Fibroblast of lung (primary cell): ENCODE data around the gene COLEC12. TPM values are rescaled to one million over a fixed set of nuclear protein-coding genes. Genes with fewer than 3 reads are reported as not detected.

Experiments used
- DNase-seq, 2 donors: peaks; one replicate each; pipeline versions ENCODE4 v3.0.0 to v3.0.0-alpha.2; 2010; ENCODE audit warnings: low read depth in 2 of 2
- H2AFZ ChIP-seq: 2 replicates; pipeline ENCODE4 v1.5.1; 2012; ENCODE audit warnings: low read length, control low read depth, inconsistent platforms
- H3K27ac ChIP-seq: 2 replicates; pipeline ENCODE4 v1.5.1; 2011; ENCODE audit warnings: low read length, control low read depth; ENCODE audit not compliant: insufficient read depth
- H3K27me3 ChIP-seq: 2 replicates; pipeline ENCODE4 v1.5.1; 2011; ENCODE audit warnings: mild to moderate bottlenecking, low read length; ENCODE audit not compliant: control insufficient read depth, insufficient read depth
- H3K36me3 ChIP-seq: 2 replicates; pipeline ENCODE4 v1.5.1; 2011; ENCODE audit warnings: low read length; ENCODE audit not compliant: control insufficient read depth, insufficient read depth
- H3K4me1 ChIP-seq: 2 replicates; pipeline ENCODE4 v1.5.1; 2011; ENCODE audit warnings: low read length; ENCODE audit not compliant: control insufficient read depth, insufficient read depth; ENCODE audit errors: extremely low read depth
- H3K4me2 ChIP-seq: 2 replicates; pipeline ENCODE4 v1.5.1; 2011; ENCODE audit warnings: low read length, control low read depth; ENCODE audit not compliant: insufficient read depth; ENCODE audit errors: extremely low read depth
- H3K4me3 ChIP-seq, 4 experiments: fragments of 200-600 bp in 1 of 4; sonication (generic) in 1 of 4; replicated peaks in 1 of 4; 2 replicates each; pipeline ENCODE4 v1.5.1; 2011 to 2016; ENCODE audit warnings: low read length in 4 of 4, low read depth in 3 of 4, mild to moderate bottlenecking in 3 of 4, control low read depth in 2 of 4, inconsistent platforms in 1 of 4, mixed read lengths in 1 of 4; ENCODE audit not compliant: insufficient read depth in 1 of 4; ENCODE audit errors: control extremely low read depth in 1 of 4
- H3K79me2 ChIP-seq: 2 replicates; pipeline ENCODE4 v1.5.1; 2012; ENCODE audit warnings: mild to moderate bottlenecking, low read length, inconsistent platforms; ENCODE audit not compliant: control insufficient read depth, insufficient read depth
- H3K9ac ChIP-seq: 2 replicates; pipeline ENCODE4 v1.5.1; 2011; ENCODE audit warnings: mild to moderate bottlenecking, low read length, control low read depth; ENCODE audit not compliant: insufficient read depth
- H3K9me3 ChIP-seq: 2 replicates; pipeline ENCODE4 v1.5.1; 2012; ENCODE audit warnings: low read depth, low read length; ENCODE audit not compliant: control insufficient read depth, insufficient read depth
- H4K20me1 ChIP-seq: 2 replicates; pipeline ENCODE4 v1.5.1; 2011; ENCODE audit warnings: low read length; ENCODE audit not compliant: control insufficient read depth, insufficient read depth; ENCODE audit errors: extremely low read depth
- EZH2 ChIP-seq: IDR thresholded peaks from 2 replicates; pipeline ENCODE4 v1.5.1; 2012; ENCODE audit warnings: low read length, control low read depth, mild to moderate bottlenecking; ENCODE audit errors: missing control alignments
- polyA plus RNA-seq, 2 donors: library from polyadenylated mRNA; depleted of rRNA in 1 of 2; stranded (reverse) in 1 of 2; unstranded in 1 of 2; fragments of >200 nt; gene quantifications; 2 replicates each; pipeline ENCODE4 v1.2.1, GENCODE V29; 2011 to 2012; ENCODE audit warnings: missing spikeins in 1 of 2
- total RNA-seq: library from RNA; depleted of rRNA; stranded (reverse); fragments of >200 nt; gene quantifications from 2 replicates; pipeline ENCODE4 v1.2.1, GENCODE V29; 2014
- TF ChIP-seq, protein P1 (sequence below), 2 donors: IDR thresholded peaks in 1 of 2; conservative IDR thresholded peaks in 1 of 2; 1 replicate in 1 of 2; 2 replicates in 1 of 2; pipeline ENCODE4 v1.5.1; 2011 to 2012; ENCODE audit warnings: low read length in 2 of 2, control low read depth in 1 of 2, inconsistent platforms in 1 of 2, low read depth in 1 of 2, mild to moderate bottlenecking in 1 of 2

The COLEC12 gene
- total and polyA plus RNA-seq, 2 donors (not counting 1 experiment from before 2014, with no cell fraction given): 20.0 to 24.8 TPM

DNA sequence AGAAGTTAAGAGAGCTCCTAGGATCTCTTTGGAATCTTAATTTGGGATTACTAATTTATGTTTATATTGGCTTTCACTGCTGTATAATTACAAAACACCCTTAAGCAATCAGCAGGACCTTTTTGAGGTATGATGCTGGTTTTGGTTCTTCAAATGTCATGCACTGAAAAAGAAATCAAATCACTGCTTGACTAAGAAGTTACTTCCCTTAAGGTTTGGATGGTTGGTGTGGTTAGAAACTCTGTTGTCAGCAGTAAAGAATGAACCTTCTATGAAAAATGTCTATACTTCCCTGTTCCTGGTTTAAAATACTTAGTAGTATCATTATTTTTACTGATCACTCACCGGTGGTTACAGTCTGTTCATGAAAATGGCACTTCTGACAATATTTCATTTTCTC, 5.5 kb downstream of the COLEC12 start:
- Histone ChIP-seq H3K4me1 (peaks cover 9% of the 10 kb centered on the region), H4K20me1 (no peaks in the 10 kb centered on the region), H3K9me3 (no peaks in the 10 kb centered on the region), H3K9ac (no peak overlapping the region), H3K27ac (peak overlapping the region; percentile 36), H3K79me2 (no peaks in the 10 kb centered on the region), H3K4me3 (no peak overlapping the region), H3K4me2 (no peak overlapping the region), H2AFZ (no peak overlapping the region), H3K27me3 (no peaks in the 10 kb centered on the region), H3K36me3 (no peaks in the 10 kb centered on the region)
- DNase-seq: peak in 1 of 2 donors; percentile 56
- TF ChIP-seq EZH2: no peak
- TF ChIP-seq, protein P1, sequence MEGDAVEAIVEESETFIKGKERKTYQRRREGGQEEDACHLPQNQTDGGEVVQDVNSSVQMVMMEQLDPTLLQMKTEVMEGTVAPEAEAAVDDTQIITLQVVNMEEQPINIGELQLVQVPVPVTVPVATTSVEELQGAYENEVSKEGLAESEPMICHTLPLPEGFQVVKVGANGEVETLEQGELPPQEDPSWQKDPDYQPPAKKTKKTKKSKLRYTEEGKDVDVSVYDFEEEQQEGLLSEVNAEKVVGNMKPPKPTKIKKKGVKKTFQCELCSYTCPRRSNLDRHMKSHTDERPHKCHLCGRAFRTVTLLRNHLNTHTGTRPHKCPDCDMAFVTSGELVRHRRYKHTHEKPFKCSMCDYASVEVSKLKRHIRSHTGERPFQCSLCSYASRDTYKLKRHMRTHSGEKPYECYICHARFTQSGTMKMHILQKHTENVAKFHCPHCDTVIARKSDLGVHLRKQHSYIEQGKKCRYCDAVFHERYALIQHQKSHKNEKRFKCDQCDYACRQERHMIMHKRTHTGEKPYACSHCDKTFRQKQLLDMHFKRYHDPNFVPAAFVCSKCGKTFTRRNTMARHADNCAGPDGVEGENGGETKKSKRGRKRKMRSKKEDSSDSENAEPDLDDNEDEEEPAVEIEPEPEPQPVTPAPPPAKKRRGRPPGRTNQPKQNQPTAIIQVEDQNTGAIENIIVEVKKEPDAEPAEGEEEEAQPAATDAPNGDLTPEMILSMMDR (conservative IDR thresholded peaks at IDR 0.05 in 1 of 2, IDR thresholded peaks at IDR 0.05 in 1 of 2; ENCODE audit: low read depth in 1 of 2, low read length in 2 of 2): no peak

DNA sequence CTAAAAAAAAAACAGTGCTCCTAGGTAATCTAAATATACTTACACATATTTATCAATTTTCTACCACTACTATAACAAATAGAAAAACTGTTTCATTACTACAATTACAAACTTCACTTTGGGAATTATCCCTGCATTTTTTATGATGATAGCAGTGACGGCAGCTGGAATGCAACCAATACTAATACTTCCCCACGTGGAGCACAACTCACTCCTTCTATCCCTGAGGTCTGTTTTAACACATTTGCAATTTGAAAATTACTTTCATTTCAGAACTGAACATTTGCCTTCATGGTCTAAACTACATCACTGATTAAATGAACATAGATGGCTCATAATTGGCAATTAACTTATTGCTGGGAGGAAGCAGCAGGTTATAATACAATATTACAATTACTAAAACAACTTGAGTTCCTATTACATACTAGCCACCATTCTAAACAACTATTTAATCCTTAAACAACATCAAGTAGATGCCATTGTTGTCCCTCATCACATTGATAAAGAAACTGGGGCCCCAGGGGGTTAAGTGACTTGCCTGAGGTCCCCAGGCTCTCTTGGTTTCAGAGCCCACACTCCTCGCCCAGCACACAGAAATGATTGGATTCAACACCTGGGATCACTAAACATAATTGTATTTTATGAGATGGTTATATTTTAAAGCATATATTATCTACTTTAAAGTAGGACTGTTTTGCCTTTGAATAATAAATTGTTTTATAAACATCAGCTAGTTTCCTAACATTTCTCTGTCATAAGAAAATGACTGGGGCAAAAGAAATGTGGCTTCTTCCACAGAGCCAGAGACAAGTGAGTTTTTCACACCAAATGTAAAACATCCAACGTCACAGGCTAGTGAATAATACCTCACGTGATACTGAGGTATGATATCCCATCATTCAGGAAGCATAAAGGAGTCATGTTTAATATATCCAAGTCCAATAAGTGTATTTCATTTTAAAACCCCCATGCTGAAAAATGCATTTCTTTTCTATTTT, 6.2 kb downstream of the COLEC12 start:
- H4K20me1 ChIP-seq: no peaks in the 10 kb centered on the region
- no peaks in the 10 kb centered on the region for H3K9me3 ChIP-seq
- H3K4me2 ChIP-seq: peak overlapping the region; percentile 26
- peak; percentile 73 to 79 for DNase-seq
- H3K27ac ChIP-seq: peak overlapping the region; percentile 68
- no peaks in the 10 kb centered on the region for H3K79me2 ChIP-seq
- H3K9ac ChIP-seq: no peak overlapping the region
- no peak overlapping the region for H2AFZ ChIP-seq
- no peaks in the 10 kb centered on the region for H3K36me3 ChIP-seq
- peaks cover 12% of the 10 kb centered on the region for H3K4me1 ChIP-seq
- TF ChIP-seq, protein P1 (conservative IDR thresholded peaks at IDR 0.05 in 1 of 2, IDR thresholded peaks at IDR 0.05 in 1 of 2; ENCODE audit: low read depth in 1 of 2, low read length in 2 of 2): no peak
- no peak for TF ChIP-seq EZH2
- no peak overlapping the region for H3K4me3 ChIP-seq
- no peaks in the 10 kb centered on the region for H3K27me3 ChIP-seq

DNA sequence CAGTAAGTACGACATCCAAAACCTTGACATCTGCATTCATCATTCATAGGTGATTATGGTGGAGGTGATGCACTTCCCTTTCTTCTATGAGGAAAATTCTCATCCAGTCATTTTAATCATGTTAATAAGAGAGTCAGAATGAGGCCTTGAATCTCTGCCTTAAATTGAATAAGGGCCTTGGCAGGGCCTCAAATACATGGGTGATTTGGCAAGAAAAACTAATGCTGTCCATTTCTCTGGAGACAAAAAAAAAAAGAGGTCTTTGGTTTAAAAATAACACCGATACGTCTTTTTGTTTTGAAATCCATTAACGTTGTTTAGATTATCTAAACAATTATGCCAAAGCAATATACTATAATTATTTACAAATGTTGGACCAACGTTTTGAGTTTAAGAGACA, 8.1 kb downstream of the COLEC12 start:
- Histone ChIP-seq H3K27me3 (no peaks in the 10 kb centered on the region), H3K4me2 (no peak overlapping the region), H3K4me1 (peaks cover 10% of the 10 kb centered on the region), H3K9ac (no peak overlapping the region), H3K79me2 (no peaks in the 10 kb centered on the region), H2AFZ (no peak overlapping the region), H3K27ac (no peak overlapping the region), H3K9me3 (no peaks in the 10 kb centered on the region), H3K4me3 (no peak overlapping the region), H4K20me1 (no peaks in the 10 kb centered on the region), H3K36me3 (no peaks in the 10 kb centered on the region)
- DNase-seq: peak in 1 of 2 donors; percentile 44
- no peak for TF ChIP-seq EZH2
- TF ChIP-seq, protein P1 (conservative IDR thresholded peaks at IDR 0.05 in 1 of 2, IDR thresholded peaks at IDR 0.05 in 1 of 2; ENCODE audit: low read depth in 1 of 2, low read length in 2 of 2): no peak
